Measurements from ENCODE around the gene KIF3B. TPM values are rescaled to one million over a fixed set of nuclear protein-coding genes. Genes with fewer than 3 reads are reported as not detected.
"Not testable (repeated sequence)": the region's sequence is repeated elsewhere in the genome, so short reads cannot be mapped to it uniquely, and the experiment has no call there.

The KIF3B gene
- total RNA-seq, 2 donors from 2014 or later: 22.6 to 23.5 TPM

DNA sequence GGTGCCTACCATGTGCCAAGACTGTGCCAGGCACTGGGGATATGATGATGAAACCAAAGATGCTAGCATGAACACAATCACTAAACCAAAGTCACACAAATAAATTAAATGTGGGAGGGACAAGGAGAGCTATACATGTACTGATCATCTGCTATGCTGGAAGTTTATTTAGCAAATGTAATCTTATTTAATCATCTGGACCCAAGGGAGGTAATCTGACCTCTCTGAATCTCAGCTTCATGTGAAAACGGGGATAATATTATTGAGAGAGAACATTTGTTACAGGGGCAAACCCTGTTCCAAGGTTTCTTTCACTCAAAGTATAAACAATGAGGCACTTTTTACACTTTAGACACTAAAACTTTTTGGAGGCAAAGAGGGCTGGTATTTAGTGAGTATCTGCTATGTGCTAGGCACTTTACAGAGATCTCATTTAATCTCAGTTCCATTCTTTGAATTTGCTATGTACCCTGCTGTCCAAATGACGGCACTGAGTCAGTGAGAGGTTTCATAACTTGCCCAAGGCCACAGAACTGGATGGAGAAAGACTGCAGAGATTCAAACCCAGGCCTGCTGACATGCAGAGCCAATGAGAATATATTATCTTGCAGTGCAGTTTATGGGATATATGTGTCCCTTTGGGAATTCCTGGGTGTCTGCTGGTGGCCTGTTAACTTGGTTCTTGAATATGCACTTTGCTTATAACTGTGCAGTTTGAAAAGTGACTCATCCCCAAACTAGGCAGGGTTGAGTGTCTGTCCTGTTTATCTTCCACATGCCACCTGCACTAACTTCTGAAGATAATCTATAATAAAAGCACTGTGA is 77.4 kb downstream of the KIF3B start:
- intact Hi-C loops (cut with DNase I): no loop called here
- no peak for DNase-seq (ENCODE audit: low spot score)
- Histone ChIP-seq H3K36me3 (no peaks in the 10 kb centered on the region), H3K4me1 (replicated peaks) (no peaks in the 10 kb centered on the region), H3K27ac (no peak overlapping the region), H3K4me3 (no peak overlapping the region), H3K9me3 (no peaks in the 10 kb centered on the region), H3K27me3 (replicated peaks; ENCODE audit: insufficient read depth) (no peaks in the 10 kb centered on the region)
- TF ChIP-seq, protein P1, sequence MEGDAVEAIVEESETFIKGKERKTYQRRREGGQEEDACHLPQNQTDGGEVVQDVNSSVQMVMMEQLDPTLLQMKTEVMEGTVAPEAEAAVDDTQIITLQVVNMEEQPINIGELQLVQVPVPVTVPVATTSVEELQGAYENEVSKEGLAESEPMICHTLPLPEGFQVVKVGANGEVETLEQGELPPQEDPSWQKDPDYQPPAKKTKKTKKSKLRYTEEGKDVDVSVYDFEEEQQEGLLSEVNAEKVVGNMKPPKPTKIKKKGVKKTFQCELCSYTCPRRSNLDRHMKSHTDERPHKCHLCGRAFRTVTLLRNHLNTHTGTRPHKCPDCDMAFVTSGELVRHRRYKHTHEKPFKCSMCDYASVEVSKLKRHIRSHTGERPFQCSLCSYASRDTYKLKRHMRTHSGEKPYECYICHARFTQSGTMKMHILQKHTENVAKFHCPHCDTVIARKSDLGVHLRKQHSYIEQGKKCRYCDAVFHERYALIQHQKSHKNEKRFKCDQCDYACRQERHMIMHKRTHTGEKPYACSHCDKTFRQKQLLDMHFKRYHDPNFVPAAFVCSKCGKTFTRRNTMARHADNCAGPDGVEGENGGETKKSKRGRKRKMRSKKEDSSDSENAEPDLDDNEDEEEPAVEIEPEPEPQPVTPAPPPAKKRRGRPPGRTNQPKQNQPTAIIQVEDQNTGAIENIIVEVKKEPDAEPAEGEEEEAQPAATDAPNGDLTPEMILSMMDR (IDR thresholded peaks at IDR 0.05): no peak
- TF ChIP-seq POLR2AphosphoS5 (IDR thresholded peaks at IDR 0.05) (no peak), POLR2A (IDR thresholded peaks at IDR 0.05) (no peak)
- WGBS: 39% methylated on average over 2 of the region's 2 CpGs

DNA sequence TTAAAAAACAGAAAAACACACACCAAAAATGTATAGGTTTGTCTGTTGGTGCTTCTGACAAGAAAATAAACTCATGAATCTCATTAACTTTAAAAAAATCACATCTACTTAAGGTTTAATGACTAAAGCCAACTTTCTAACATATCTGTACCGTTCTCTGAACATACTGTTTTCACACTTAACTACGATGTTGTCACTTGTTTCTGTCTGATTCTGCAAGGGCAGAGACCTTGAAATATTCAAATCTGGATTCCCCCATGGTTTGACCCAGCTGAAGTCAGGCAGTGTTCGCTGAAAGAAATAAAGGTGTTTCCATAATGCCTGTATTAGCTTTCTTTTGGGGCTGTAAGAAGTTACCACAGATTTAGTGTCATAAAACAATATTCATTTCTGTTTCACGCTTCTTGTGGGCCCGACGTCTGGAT is 78.0 kb downstream of the KIF3B start:
- TF ChIP-seq, protein P1 (IDR thresholded peaks at IDR 0.05): no peak
- no peak for TF ChIP-seq POLR2AphosphoS5 (IDR thresholded peaks at IDR 0.05)
- no peak for TF ChIP-seq POLR2A (IDR thresholded peaks at IDR 0.05)
- 76% methylated on average over 6 of the region's 6 CpGs for WGBS
- DNase-seq (ENCODE audit: low spot score): no peak
- no peak overlapping the region for H3K27ac ChIP-seq
- intact Hi-C loops (cut with DNase I): no loop called here
- no peak overlapping the region for H3K4me3 ChIP-seq
- H3K9me3 ChIP-seq: no peaks in the 10 kb centered on the region
- no peaks in the 10 kb centered on the region for H3K27me3 ChIP-seq (replicated peaks; ENCODE audit: insufficient read depth)
- H3K4me1 ChIP-seq (replicated peaks): no peaks in the 10 kb centered on the region
- no peaks in the 10 kb centered on the region for H3K36me3 ChIP-seq

GRCh38 chr20:32355907-32356621 is 78.6 kb downstream of the KIF3B start:
- H3K27ac ChIP-seq; H3K36me3 ChIP-seq; H3K9me3 ChIP-seq; H3K4me3 ChIP-seq; H3K27me3 ChIP-seq (replicated peaks; ENCODE audit: insufficient read depth); H3K4me1 ChIP-seq (replicated peaks); DNase-seq (ENCODE audit: low spot score); intact Hi-C loops (cut with DNase I): not testable (repeated sequence)
- WGBS: 78% methylated on average over 7 of the region's 7 CpGs

- intact Hi-C loops (cut with DNase I): no loop called here
These were observed 79.3 kb downstream of the KIF3B start for GRCh38 chr20:32356622-32357374.

More at GRCh38 chr20:32356622-32357374, 79.3 kb downstream of the KIF3B start:
- TF ChIP-seq POLR2AphosphoS5 (IDR thresholded peaks at IDR 0.05): no peak
- TF ChIP-seq, protein P1 (IDR thresholded peaks at IDR 0.05): no peak
- TF ChIP-seq POLR2A (IDR thresholded peaks at IDR 0.05): no peak
- H3K4me1 ChIP-seq (replicated peaks): no peaks in the 10 kb centered on the region
- H3K27ac ChIP-seq: peak overlapping the region; percentile 97
- no peaks in the 10 kb centered on the region for H3K36me3 ChIP-seq
- peak overlapping the region in 1 of 2 donors; percentile 80 for H3K4me3 ChIP-seq
- WGBS: 24% methylated on average over 13 of the region's 13 CpGs
- H3K27me3 ChIP-seq (replicated peaks; ENCODE audit: insufficient read depth): no peaks in the 10 kb centered on the region
- peak; percentile 15 for DNase-seq (ENCODE audit: low spot score)
- H3K9me3 ChIP-seq: no peaks in the 10 kb centered on the region
